Stimulated activated CD8-positive, alpha-beta memory T cell treated with anti-CD3 and anti-CD28 coated beads, Interleukin-7, amount 100 ng/mL, for 48 hours (primary cell): ENCODE measurements around the gene ATL3.
"Not testable (repeated sequence)": the region's sequence is repeated elsewhere in the genome, so short reads cannot be mapped to it uniquely, and the experiment has no call there.

ENCODE experiments used
- DNase-seq, 2 donors: peaks; one replicate each; pipeline ENCODE4 v3.0.0-alpha.2; 2020; ENCODE audit warnings: low read depth in 1 of 2; ENCODE audit errors: extremely low read depth in 1 of 2

Gene ATL3

DNA sequence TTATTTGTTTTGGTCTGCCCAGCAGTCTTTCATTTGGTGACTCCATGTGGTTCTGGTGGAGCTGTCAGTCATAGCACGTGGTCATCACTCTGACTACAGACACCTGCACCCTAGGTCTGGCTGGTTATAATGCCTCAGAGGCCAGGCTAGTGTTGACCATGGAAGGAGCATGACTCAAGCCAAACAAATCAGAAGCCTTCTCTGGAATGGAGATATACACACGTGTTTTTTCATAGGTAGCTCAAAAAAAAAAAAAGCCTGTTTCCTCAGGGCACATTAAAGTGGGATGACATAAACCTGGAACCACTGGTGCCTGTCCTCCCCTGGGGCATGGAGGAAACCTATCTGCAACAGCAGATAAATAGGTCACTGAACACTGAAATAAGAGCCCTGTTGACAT lies 48.9 kb downstream of the ATL3 start:
- DNase-seq: no peak

DNA sequence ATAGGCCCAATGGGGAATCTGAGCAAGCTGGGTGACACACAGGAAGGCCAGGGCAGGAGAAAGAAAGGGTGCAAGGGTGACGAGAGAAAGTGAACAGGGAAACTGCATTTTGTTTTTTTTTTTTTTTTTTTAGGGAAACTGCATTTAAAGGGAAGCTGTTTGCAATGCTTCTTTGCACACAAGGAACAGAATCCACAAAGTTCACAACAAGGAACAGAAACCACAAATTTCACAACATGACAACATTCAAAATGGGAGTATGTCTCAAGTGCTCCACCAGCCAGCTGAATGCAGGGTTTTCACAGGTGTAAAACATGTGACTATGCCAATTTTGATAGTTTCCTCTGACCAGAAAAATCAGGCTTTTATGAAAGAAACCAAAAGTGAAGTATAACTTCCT lies 50.1 kb downstream of the ATL3 start:
- no peak for DNase-seq

DNA sequence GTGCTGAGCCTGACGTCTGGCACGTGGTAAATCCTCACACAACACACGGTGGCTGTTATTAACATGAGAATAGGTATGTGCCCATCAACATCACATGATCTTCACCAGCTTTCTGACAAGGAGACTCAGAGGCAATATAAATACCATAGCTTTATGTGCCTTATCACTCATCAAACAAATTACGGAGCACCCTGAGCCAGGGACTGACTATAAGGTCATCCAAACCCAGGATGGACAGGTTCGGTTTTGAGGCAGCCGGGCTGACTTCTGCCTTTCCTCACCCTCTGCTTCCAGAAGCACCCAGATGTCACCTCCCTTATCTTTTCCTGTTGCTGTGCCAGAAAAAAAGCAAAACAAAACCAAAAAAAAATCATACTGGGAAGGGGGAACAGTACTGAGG lies 51.2 kb downstream of the ATL3 start:
- DNase-seq: no peak

DNA sequence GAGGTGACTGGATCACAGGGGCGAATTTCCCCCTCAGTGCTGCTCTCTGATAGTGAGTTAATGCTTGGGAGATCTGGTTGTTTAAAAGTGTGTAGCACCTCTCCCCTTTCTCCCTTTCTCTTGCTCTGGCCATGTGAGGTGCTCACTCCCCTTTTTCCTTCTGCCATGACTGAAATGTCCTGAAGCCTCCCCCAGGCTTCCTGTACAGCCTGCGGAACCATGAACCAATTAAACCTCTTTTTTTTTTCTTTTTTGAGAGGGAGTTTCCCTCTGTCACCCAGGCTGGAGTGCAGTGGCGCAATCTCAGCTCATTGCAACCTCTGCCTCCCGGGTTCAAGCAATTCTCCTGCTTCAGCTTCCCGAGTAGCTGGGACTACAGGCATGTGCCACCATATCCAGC lies 53.5 kb downstream of the ATL3 start:
- not testable (repeated sequence) for DNase-seq

DNA sequence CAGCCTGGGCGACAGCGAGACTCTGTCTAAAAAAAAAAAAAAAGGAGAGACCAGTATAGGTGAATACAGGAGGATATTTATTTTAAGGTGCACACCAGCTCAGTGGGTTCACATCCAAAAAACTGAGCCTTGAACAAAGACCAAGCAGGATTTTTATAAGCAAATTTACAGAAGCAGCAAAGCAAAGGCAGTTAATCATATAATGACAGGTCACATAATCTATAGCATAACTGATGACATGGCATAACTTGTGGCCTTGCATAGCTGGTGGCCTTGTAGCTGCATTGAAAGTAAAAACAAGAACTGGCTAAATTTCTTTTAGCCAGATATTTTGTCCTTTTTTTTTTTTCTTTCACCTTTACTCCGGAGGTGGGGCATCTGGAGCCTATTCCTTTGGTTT lies 54.2 kb downstream of the ATL3 start:
- DNase-seq: no peak

DNA sequence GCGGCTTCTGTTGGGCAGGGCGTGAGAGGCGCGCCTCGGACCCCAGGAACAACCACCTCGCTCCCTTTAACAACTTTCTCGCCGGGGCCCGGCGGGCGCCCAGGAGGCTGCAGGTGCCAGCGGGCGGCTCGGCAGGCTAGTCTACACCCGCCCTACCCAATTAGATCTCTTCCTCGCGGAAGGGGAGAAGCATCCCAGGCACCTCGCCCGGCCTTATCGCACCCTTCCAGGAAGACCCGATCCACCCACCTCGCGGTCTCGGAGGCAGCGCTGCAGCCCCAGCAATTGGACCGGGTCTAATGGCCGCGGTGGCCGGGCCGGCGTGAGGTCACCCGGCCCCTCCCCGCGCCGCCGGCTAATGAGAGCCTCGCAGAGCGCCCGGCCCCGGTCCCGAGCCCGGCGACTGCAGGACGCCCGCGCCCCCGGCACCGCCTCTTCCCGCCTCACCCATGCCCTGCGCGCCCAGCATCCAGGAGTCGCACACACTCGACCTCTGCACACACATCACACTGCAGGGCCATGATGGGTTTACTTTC lies 57.0 kb downstream of the ATL3 start, which contains the start of gene PLAAT3:
TSS of gene PLAAT3 (minus strand) at position 298 of the 536 bp plus-strand sequence. CDS start 419 bp downstream, outside the sequence.
- DNase-seq: peak in 1 of 2 donors; percentile 25

DNA sequence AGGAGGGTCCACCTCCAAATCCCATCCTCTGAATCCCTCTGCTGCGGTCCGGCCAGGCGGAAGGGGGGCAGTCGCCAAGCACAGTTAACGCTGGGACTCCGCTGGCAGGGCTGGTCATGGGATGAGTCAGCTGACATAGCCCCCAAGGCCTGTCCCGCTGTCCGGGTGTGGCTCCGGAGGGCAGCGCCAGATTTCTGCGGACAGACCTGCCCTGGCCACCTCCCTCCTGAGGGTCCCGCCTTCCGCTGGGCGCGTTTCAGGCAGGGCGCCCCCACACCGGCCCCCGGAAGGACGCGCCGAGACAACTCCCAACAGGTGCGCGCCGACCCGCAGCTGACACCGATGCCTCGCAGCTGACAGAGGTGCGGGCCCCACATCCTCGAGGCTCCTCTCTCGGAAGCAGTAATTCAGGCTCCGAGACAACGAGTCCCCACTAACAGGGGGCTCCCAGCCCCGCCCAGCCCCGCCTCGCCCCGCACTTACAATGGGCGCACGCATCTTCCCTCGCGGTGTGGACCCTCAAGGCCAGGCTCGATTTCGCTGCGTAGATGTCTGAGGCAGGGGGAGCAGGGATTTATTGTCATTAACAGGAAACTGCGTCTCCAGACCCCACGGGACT lies 57.5 kb downstream of the ATL3 start:
- peak in 1 of 2 donors; percentile 15 for DNase-seq

DNA sequence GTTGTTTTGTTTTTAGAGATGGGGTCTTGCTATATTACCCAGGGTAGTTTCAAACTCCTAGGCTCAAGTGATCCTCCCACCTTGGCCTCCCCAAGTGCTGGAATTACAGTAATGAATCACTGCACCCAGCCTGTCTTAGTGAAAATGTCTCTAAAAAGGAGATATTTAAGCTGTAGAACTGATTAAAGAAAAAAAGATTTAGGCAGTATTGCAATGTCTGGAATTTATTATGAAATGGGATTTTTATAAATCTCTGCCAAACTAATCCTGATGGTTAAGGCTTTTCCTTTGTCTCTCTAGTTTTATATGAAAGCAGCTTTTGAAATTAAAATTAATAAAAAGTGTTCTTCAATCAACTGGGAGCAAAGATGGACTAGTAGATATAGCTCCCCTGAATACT lies 59.0 kb downstream of the ATL3 start:
- no peak for DNase-seq

DNA sequence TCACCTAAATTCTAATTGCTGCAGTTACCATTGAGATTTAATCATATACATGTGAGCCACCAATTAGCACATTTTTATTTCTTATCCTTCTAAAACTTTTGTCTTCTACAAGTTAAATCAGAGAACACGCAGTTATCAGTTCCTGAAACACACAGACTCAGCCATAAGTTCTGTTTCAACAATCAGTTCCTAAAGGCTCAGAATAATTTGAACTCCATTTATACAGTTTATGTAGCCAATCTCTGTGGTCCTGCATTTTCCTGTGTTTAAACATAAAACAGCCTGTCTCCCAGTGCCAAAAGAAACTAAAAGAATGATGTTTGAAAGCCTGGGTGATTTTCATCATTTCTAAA lies 59.8 kb downstream of the ATL3 start:
- DNase-seq: no peak

DNA sequence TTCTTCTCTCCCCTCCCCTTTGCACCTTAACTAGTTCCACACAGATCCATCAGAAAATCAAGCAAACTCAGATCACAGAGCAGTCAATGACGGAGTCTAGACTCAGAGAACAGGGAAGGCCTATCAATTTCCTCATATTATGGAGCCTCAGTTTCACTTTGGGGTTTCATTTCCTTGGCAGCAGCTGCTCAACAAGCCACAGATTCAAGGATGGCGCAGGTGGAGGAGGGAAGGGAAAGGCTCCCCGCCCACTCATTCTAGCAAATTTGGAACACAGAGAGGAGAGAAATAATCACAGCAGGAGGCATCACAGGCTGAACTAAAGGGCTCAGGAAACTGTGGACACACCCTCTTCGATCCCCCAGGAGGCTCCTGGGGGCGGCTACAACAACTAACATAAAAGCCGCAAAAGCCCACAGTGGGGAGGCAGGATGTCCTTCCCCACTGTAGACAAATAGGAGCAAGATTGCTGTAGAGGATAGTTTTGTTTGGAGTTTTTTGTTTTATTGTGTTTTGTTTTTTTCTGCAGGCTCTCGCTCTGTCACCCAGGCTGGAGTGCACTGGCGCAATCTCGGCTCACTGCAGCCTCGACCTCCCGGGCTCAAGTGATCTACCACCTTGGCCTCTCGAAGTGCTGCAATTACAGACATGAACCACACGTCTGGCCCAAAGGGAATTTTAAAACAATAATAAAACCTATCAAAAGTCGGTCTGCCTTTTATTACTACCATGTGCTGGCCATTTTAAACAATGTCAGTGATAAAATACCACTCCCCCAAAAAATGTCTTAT lies 60.4 kb downstream of the ATL3 start:
- no peak for DNase-seq

DNA sequence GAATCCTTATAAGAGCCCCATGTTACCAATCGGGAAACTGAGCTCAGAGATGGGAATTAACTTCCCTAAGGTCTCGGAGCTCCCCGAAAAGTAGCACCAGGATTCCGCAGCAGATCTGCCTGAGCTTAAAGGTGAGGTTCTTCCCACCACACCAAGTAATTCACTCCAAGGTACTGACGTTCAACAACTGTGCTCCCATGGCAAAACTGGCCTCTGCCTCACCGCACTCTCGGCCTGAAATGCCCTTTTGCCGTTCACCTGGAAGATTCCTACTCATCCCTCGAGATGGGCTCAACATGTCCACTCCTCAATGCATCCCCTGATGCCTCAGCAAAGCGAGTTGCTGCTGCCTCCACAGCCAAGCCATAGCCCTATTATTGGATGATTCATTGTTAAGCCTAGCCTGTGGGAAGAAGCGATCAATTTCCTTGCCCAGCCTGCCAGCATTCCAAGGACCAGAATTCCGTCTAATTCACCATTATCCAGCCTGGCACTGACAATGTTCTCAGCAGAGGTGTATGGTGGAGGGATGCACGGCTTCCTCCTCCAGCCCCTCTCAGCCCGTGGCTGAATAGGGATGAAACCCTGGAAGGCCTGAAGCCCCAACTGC lies 61.1 kb downstream of the ATL3 start:
- DNase-seq: no peak

DNA sequence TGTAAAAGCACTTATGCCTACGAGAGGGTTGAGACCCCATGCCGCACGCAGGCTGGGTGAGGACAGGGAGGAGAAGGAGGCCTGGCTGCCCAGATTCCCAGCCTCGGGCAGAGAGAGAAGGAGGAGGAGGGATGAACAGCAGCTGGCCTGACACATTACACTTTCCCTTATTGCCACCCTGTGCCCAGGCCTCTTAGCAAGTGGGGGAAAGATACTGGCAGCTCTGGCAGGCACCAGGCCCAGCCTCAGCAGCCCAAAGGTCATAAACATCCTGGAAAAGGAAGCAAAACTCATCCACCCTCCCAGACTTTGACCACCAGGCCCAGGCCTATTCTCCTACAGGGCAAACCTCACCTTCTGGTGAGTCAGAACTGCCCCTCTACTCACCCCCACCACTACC lies 61.6 kb downstream of the ATL3 start:
- DNase-seq: no peak

DNA sequence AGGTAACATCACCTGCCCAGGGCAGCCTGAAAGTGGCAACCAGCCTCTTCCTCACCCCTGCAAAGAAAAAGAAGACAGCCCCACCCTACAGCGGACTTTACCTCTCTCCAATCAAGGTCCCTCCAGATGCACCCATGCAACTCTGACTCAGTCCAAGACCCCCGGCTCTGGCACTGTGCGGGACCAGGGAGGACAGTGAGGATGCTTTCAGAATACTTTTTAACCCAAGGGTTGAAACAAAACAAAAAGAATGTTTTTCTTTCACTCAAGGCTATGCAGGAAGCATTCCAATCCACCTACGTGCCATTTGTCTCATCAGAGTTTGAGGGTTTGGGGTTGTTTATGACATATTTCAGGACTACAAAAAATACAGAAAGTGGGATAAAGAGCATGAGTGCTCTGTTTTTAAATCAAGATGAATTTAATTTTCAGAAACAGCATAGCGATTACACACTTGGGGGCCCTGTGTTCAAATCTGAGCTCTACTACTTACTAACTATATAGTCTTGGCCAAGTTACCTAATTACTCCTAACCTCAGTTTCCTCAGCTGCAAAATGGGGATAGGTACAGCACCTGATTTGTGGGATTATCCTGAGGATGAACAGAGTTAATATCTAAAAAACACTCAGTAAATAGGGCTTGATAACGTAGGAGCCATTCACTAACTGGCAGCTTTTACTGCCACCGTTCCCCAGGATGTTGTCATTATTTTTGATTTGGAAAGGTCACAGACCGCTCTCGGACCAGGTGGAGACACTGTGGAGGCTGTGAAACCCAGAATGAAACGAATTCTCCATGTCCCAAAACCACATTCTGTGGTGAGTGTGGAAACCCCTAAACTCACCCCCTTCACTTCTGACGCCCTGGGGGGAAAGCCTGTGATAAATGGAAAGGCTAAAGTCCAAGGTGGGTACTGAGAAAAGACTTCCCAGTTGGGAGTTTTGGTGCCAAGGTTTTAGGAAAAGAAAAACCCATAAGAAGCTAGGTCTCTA lies 62.5 kb downstream of the ATL3 start:
- no peak for DNase-seq

DNA sequence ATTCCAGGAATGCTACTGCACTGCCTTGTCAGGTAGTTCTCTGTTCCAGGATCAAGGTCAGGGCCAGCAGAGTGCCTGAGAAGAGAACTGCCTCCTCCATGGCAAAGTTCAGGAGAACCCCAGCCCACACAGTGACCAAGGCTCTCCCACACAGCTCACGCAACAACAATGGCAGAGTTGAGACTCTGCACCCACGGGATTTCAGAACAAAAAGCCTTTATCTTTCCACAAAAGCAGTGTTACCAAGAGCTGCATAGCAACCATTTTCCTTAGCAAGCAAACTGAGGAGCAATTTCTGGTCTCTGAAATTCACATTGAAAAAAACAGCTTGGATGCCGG lies 68.0 kb downstream of the ATL3 start:
- no peak for DNase-seq

DNA sequence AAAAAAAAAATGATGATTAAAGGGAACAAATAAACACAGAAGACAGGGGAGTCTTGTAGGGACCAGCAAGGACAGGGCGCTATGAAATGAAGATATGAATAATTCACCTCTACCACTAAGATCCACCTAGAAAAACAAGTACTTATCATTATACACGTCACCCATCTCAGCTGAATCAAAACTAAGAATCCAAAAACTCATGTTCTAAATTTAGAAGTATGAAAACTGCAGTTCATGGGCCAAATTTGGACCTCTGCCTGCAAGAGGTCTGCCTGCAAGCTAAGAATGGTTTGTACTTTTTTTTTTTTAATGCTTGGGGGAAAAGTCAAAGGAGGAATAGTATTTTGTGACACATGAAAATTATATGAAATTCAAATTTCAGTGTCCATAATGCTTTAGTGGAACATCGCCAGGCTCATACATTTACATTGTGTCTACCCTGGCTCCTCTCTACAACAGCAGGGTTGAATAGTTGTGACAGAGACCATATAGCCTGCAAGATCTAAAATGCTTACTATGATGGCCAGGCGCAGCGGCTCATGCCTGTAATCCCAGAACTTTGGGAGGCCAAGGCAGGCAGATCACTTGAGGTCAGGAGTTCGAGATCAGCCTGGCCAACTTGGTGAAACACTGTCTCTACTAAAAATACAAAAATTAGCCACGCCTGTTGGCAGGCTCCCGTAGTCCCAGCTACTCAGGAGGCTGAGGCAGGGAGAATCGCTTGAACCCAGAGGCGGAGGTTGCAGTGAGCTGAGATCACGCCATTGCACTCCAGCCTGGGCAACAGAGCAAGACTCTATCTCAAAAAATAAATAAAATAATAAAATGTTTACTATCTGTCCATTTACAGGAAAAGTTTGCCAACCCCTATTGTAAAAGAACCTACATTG lies 68.6 kb downstream of the ATL3 start:
- DNase-seq: not testable (repeated sequence)

DNA sequence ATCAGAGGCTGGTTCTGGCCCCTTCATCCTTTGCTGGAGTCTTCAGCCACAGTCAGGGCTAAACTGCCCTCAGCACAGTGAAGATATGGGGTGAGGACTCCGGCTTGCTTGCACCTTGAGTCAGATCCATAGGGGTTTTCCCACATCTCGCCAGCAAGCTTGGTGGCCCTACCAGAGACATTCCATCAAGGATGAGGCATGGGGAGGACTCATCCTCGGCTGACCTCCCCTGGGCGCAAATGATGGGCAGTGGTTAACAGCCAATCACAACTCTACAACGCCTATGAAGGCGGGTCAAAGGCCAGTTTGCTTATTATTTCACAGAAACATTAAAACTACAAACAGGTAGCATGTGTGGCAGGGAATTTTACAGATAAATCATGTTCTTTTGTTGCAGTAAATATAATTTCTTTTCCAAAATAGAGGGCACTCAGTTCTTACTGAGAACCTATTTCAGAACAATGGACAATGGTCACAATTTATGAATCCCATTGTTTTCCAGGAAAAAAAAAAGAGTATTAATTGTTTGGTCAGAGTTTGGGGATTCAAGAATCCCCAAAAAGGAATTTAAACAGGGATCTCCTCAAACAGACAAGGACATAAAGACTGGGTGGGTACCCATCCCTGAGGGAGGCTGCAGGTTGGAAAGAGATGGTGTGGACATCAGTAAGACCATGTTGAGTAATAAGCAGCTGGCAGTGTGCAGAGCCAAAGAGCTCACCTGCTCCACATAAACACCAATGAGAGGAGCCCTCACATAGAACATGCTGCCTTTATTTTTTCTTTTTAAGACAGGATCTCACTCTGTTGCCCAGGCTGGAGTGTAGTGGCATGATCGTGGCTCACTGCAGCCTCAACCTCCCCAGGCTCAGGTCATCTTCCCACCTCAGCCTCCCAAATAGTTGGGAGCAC lies 71.7 kb downstream of the ATL3 start:
- no peak for DNase-seq

DNA sequence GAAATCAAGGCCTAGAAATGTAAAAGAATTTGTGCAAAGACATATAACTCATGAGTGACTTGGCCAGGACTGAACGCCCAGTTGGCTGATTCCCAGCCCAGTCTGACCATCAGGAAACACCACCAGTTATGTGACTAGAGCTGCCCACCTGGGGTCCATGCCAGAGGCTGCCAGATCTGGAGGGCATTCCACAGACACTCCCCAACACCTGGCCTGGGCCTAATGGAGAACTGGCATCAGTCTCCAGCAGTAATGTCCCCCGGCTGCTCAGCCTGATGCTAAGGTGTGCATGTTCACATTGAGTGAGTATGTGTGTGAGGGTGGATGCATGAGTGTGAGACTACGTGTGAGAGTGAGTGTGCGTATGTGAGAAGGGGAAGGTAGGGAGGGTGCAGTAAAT lies 72.6 kb downstream of the ATL3 start:
- DNase-seq: no peak

DNA sequence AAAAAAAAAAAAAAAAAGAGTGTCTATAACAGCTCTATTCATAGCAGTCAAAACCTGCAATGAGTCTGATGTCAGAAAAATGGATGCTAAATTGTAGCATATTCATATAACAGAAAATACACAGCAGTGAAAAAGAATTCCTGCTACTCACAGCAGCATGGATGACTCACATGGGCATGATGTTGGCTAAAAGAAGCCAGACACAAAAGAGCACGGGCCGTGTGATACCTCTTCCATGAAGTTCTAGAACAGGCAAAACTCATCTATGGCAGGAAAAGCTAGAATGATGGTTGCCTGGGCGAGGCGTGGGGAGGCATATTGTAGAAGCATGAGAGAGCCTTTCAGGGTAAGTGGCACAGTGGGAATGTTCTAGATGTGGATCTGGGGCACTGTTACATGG lies 75.9 kb downstream of the ATL3 start:
- DNase-seq: no peak

DNA sequence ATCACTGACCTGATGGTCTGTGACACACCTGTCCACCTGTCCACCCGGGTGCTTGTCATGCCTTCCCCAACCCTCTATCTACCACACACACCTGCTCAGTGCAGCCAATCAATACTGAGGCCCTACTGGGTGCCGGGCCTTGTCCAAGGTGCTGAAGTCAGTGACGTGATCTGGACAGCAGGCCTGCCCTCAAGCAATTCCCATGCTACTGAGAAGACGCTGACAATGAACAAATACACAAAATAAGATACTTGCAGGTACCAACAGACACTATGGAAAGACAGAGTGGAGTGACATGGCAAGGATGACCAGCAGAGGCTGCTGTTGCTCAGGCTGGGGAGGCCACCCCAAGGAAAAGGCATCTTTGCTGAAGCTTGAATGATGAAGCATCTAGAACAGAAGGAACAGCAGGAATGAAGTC lies 78.2 kb downstream of the ATL3 start:
- DNase-seq: no peak
